ENCODE data around the gene OR5B3.

GRCh38 chr11:58406774-58407173 is at the start of gene OR5B3:
- TF ChIP-seq POLR2A (IDR thresholded peaks at IDR 0.05; ENCODE audit: low read length) (no peak), GATA1 (IDR thresholded peaks at IDR 0.05; ENCODE audit: low read depth, low read length) (no peak)

Measured in erythroblast (primary cell).